Ascending aorta (tissue), 2 donors: ENCODE measurements around the gene HOXA1. TPM values are rescaled to one million over a fixed set of nuclear protein-coding genes. Genes with fewer than 3 reads are reported as not detected.

ENCODE experiments used
- DNase-seq, 2 donors: peaks; one replicate each; pipeline ENCODE4 v3.0.0-alpha.2; 2019; ENCODE audit warnings: low spot score in 2 of 2
- H3K27ac ChIP-seq, 2 donors: fragments of 200-600 bp; sonication (generic); one replicate each; pipeline ENCODE4 v1.5.1; 2016 to 2017; ENCODE audit warnings: mild to moderate bottlenecking in 1 of 2
- H3K27me3 ChIP-seq: fragments of 200-600 bp; sonication (generic); one replicate; pipeline ENCODE4 v1.5.1; 2017
- H3K36me3 ChIP-seq, 2 donors: fragments of 200-600 bp; sonication (generic); one replicate each; pipeline ENCODE4 v1.5.1; 2016
- H3K4me1 ChIP-seq, 2 donors: fragments of 200-600 bp; sonication (generic); one replicate each; pipeline ENCODE4 v1.5.1; 2016 to 2017; ENCODE audit warnings: mild to moderate bottlenecking in 1 of 2
- H3K4me3 ChIP-seq, 2 donors: fragments of 200-600 bp; sonication (generic); one replicate each; pipeline ENCODE4 v1.5.1; 2016 to 2017; ENCODE audit warnings: mild to moderate bottlenecking in 1 of 2
- H3K9me3 ChIP-seq, 2 donors: fragments of 200-600 bp; sonication (generic); one replicate each; pipeline ENCODE4 v1.5.1; 2016
- intact Hi-C: fragments of 100-400 bp; cut with DNase I; formaldehyde crosslinking; loops from one replicate; pipeline ENCODE4 v1.15.1; 2023
- total RNA-seq: library from RNA; depleted of rRNA; stranded (reverse); fragments of >200 nt; gene quantifications from one replicate; pipeline ENCODE4 v1.1.0, GENCODE V29; 2016
- TF ChIP-seq, protein P1 (sequence below), 3 experiments: fragments of 200-600 bp in 2 of 3; fragments of 450-650 bp in 1 of 3; sonication (generic) in 2 of 3; IDR thresholded peaks; one replicate each; pipeline ENCODE4 v1.5.1; 2016 to 2019; ENCODE audit warnings: antibody characterized with exemption in 3 of 3, mild to moderate bottlenecking in 1 of 3, moderate library complexity in 1 of 3

Gene HOXA1
- total RNA-seq, 1 donor from 2014 or later: not detected

DNA sequence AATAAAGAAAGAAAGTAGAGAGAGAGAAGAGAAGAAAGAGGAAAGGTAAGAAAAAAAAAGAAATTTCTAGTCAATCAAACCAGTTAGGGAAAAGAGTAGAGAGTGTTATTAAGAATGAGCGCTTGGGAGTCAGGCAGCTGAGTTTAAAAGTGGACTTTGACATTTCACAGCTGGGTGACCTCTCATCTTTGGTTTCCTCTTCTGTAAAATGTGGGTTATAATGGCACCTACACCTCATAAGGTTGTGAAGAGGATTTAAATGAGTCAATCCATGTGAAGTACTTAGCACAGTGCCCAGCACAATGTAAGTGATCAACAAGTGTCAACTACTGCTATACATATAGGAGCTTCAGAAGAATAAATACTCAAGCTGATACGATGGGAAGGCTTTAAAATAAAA is 12.2 kb downstream of the HOXA1 start:
- peaks cover 0 to 2% of the 10 kb centered on the region in 2 donors for H3K4me1 ChIP-seq
- TF ChIP-seq, protein P1, sequence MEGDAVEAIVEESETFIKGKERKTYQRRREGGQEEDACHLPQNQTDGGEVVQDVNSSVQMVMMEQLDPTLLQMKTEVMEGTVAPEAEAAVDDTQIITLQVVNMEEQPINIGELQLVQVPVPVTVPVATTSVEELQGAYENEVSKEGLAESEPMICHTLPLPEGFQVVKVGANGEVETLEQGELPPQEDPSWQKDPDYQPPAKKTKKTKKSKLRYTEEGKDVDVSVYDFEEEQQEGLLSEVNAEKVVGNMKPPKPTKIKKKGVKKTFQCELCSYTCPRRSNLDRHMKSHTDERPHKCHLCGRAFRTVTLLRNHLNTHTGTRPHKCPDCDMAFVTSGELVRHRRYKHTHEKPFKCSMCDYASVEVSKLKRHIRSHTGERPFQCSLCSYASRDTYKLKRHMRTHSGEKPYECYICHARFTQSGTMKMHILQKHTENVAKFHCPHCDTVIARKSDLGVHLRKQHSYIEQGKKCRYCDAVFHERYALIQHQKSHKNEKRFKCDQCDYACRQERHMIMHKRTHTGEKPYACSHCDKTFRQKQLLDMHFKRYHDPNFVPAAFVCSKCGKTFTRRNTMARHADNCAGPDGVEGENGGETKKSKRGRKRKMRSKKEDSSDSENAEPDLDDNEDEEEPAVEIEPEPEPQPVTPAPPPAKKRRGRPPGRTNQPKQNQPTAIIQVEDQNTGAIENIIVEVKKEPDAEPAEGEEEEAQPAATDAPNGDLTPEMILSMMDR (IDR thresholded peaks at IDR 0.05): no peak
- no peaks in the 10 kb centered on the region for H3K36me3 ChIP-seq
- intact Hi-C loops: no loop called here
- no peak overlapping the region for H3K27ac ChIP-seq
- H3K9me3 ChIP-seq: no peaks in the 10 kb centered on the region
- peaks cover 8% of the 10 kb centered on the region for H3K27me3 ChIP-seq
- DNase-seq: no peak
- H3K4me3 ChIP-seq: no peak overlapping the region

DNA sequence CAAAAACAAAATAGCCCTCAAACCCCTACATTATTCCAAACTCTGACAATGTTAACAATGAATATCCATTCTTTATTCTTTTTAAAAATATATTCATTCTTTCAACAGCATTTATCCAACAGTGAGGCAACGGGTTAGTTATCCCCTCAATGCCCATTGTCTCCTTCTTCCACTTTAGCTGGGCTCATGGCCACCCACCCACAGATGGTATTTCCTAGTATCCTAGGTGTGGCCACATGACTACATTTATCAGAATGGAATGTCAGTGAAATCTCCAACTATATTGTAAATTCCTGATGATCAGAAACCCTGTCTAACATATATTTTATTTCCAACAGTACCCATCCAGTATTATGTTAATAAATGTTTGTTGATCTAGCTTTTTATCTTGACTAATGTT is 13.6 kb downstream of the HOXA1 start:
- H3K4me1 ChIP-seq: no peaks in the 10 kb centered on the region
- no peaks in the 10 kb centered on the region for H3K9me3 ChIP-seq
- no peak overlapping the region for H3K27ac ChIP-seq
- no peak for DNase-seq
- intact Hi-C loops: no loop called here
- H3K36me3 ChIP-seq: no peaks in the 10 kb centered on the region
- H3K27me3 ChIP-seq: no peaks in the 10 kb centered on the region
- TF ChIP-seq, protein P1 (IDR thresholded peaks at IDR 0.05): no peak
- no peak overlapping the region for H3K4me3 ChIP-seq

DNA sequence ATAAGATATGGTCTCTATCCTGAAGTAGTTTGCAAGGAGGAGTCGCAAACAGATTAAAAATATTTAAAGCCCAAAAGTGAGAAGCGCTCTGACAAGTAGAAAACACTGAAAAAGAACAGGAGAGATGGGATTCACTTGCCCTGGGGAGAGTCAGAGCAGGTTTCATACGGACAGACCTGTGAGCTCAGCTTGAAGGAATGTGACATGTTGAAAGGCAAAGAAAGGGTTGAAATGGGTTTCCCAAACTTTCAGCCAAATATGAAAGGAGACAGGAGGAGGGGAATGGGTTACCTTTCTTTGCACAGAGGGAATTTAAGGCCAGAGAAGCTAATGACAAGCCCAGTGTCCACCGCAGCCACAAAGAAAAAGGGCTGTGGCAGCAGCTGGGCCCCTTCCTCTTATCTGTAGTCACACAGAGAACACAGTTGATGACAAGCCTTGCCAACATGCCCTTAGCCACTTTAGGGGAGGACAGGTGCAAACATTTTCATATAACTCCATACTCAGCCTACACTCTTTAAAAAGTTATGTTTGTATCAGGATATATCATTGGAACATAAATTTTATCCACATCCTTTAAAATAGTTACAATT is 14.9 kb downstream of the HOXA1 start:
- no peaks in the 10 kb centered on the region for H3K4me1 ChIP-seq
- no peak for DNase-seq
- no peaks in the 10 kb centered on the region for H3K36me3 ChIP-seq
- TF ChIP-seq, protein P1 (IDR thresholded peaks at IDR 0.05): no peak
- H3K4me3 ChIP-seq: no peak overlapping the region
- intact Hi-C loops: no loop called here
- H3K9me3 ChIP-seq: no peaks in the 10 kb centered on the region
- H3K27me3 ChIP-seq: no peaks in the 10 kb centered on the region
- no peak overlapping the region for H3K27ac ChIP-seq

DNA sequence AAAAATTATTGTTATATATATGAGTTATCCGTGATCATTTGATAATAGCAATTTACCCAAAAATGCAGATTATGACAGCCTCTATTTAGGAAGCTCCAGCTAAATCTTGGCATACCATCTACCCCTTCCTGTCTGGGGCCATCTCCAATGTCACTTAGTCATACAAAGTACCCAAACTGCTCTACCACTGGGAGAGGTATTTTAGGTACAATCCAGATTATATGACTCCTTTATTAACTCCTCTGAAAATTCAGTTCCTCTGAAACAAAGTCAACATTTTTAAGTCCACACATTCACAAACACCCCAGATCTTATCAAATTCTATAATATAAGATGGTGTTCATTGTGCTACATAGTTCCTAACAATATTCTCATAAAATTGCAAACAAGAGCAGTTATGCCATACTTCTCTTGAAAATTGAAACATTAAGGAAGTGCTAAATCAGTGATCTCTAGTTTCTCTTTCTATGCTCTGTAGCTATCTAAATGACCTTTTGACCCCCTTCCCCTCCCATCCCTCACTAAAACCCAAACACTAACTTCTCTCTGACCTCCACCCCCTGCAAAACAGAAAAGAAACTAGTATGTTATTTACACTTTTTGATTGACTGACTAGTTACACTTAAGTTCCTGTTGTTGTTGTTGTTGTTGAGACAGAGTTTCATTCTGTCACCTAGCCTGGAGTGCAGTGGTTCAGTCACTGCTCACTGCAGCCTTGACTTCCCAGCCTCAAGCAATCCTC is 16.4 kb downstream of the HOXA1 start:
- Histone ChIP-seq H3K27ac (no peak overlapping the region), H3K27me3 (no peaks in the 10 kb centered on the region), H3K9me3 (no peaks in the 10 kb centered on the region), H3K4me1 (no peaks in the 10 kb centered on the region), H3K4me3 (no peak overlapping the region), H3K36me3 (no peaks in the 10 kb centered on the region)
- TF ChIP-seq, protein P1 (IDR thresholded peaks at IDR 0.05): no peak
- no peak for DNase-seq
- intact Hi-C loops: no loop called here

DNA sequence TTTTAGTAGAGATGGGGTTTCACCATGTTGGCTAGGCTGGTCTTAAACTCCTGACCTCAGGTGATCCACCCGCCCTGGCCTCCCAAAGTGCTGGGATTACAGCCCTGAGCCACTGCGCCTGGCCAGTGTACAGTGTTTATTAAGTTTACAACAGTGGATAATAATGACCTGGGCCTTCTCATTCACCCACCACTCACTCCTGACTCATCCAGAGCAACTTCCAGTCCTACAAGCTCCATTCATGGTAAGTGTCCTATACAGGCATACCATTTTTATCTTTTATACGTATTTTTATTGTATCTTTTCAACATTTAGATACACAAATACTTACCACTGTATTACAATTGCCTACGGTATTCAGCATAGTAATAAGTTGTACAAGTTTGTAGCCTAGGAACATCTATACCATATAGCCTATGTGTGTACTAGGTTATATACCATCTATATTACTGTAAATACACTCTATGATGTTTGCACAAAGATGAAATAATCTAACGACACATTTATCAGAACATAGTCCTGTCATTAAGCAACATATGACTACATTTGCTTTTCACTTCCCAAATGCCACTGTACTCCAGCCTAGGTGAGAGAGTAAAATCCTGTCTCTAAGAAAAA is 17.1 kb downstream of the HOXA1 start:
- no peaks in the 10 kb centered on the region for H3K4me1 ChIP-seq
- H3K9me3 ChIP-seq: no peaks in the 10 kb centered on the region
- no peaks in the 10 kb centered on the region for H3K36me3 ChIP-seq
- no peak overlapping the region for H3K4me3 ChIP-seq
- intact Hi-C loops: no loop called here
- no peaks in the 10 kb centered on the region for H3K27me3 ChIP-seq
- DNase-seq: no peak
- TF ChIP-seq, protein P1 (IDR thresholded peaks at IDR 0.05): no peak
- H3K27ac ChIP-seq: no peak overlapping the region
